Type B pancreatic cell (in vitro differentiated cells): ENCODE data around the gene VSTM2B. TPM values are rescaled to one million over a fixed set of nuclear protein-coding genes. Genes with fewer than 3 reads are reported as not detected.

Source experiments
- DNase-seq: peaks from one replicate; pipeline ENCODE4 v3.0.0; 2021; ENCODE audit warnings: mixed read lengths; ENCODE audit not compliant: unreplicated experiment; ENCODE audit errors: extremely low spot score
- H3K27ac Mint-ChIP-seq: 2 replicates; pipeline ENCODE4 v1.8.0; 2021; ENCODE audit warnings: mild to moderate bottlenecking, mixed read lengths
- H3K27me3 Mint-ChIP-seq: 2 replicates; pipeline ENCODE4 v1.8.0; 2021; ENCODE audit warnings: mixed read lengths
- H3K36me3 Mint-ChIP-seq: 2 replicates; pipeline ENCODE4 v1.8.0; 2021; ENCODE audit warnings: mixed read lengths
- H3K4me1 Mint-ChIP-seq: one replicate; pipeline ENCODE4 v1.8.0; 2021; ENCODE audit warnings: mixed read lengths; ENCODE audit not compliant: unreplicated experiment
- H3K4me3 Mint-ChIP-seq: 2 replicates; pipeline ENCODE4 v1.8.0; 2021; ENCODE audit warnings: mild to moderate bottlenecking, mixed read lengths
- H3K9me3 Mint-ChIP-seq: 2 replicates; pipeline ENCODE4 v1.8.0; 2021; ENCODE audit warnings: mixed read lengths
- total RNA-seq: library from RNA; stranded (reverse); gene quantifications from 2 replicates; pipeline ENCODE4 v1.2.1, GENCODE V29; 2021; ENCODE audit warnings: low replicate concordance
- TF ChIP-seq, protein P1 (sequence below): fragments of 200-600 bp; sonication (generic); conservative IDR thresholded peaks from 2 replicates; pipeline ENCODE4 v1.5.0; 2021; ENCODE audit warnings: antibody characterized with exemption, mild to moderate bottlenecking

The VSTM2B gene
- total RNA-seq, 1 donor from 2014 or later: 0.68 TPM

DNA sequence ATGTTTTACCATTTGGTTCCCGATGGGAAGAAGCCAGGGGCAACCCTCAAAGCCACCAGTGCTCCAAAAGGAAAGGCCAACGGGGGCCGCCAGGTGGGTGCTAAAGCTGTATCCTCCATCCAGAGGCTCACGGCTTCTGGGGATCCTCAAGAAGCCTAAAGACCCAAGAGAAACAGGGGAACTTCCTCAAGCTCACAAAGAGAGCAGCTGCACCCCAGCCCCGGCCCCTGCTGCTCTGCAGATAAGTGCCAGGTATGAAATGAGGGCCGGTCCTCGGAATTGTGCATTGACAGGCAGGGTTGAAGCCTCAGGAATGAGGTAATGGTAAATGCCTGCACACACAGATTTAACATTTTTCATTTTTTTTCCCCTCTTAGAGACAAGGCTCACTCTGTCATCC, 72.2 kb downstream of the VSTM2B start:
- Mint-ChIP-seq H3K4me1 (peaks cover 5% of the 10 kb centered on the region), H3K36me3 (no peaks in the 10 kb centered on the region), H3K4me3 (no peak overlapping the region), H3K27me3 (peaks cover 41% of the 10 kb centered on the region), H3K27ac (no peak overlapping the region), H3K9me3 (no peaks in the 10 kb centered on the region)
- DNase-seq: no peak
- TF ChIP-seq, protein P1, sequence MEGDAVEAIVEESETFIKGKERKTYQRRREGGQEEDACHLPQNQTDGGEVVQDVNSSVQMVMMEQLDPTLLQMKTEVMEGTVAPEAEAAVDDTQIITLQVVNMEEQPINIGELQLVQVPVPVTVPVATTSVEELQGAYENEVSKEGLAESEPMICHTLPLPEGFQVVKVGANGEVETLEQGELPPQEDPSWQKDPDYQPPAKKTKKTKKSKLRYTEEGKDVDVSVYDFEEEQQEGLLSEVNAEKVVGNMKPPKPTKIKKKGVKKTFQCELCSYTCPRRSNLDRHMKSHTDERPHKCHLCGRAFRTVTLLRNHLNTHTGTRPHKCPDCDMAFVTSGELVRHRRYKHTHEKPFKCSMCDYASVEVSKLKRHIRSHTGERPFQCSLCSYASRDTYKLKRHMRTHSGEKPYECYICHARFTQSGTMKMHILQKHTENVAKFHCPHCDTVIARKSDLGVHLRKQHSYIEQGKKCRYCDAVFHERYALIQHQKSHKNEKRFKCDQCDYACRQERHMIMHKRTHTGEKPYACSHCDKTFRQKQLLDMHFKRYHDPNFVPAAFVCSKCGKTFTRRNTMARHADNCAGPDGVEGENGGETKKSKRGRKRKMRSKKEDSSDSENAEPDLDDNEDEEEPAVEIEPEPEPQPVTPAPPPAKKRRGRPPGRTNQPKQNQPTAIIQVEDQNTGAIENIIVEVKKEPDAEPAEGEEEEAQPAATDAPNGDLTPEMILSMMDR: no peak

DNA sequence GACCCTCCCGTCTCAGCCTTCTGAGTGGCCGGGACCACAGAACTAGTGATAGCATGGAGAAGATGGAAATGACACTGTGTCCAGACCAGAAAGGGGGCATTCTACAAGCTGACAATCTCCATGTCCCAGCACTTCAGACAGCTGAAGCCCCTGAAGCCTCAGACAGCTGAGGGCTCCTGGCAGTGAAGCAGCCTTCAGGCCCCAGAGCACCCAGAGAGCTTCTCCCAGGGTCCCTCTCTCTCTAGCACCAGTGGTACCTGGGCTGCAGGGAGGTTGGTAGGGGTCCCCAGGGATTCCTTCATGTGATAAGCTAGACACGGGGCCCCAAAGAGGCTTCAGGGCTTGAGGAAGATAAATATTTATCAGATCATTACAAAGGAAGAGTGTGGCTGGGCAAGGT, 72.7 kb downstream of the VSTM2B start:
- no peaks in the 10 kb centered on the region for H3K36me3 Mint-ChIP-seq
- peaks cover 5% of the 10 kb centered on the region for H3K4me1 Mint-ChIP-seq
- TF ChIP-seq, protein P1: no peak
- no peak overlapping the region for H3K27ac Mint-ChIP-seq
- H3K27me3 Mint-ChIP-seq: peaks cover 38% of the 10 kb centered on the region
- H3K4me3 Mint-ChIP-seq: no peak overlapping the region
- DNase-seq: no peak
- no peaks in the 10 kb centered on the region for H3K9me3 Mint-ChIP-seq

GRCh38 chr19:29603308-29603707, 77.5 kb downstream of the VSTM2B start:
- Mint-ChIP-seq H3K27ac (no peak overlapping the region), H3K4me3 (peak overlapping the region; percentile 48), H3K4me1 (peaks cover 11% of the 10 kb centered on the region), H3K27me3 (peaks cover 9% of the 10 kb centered on the region), H3K36me3 (no peaks in the 10 kb centered on the region), H3K9me3 (no peaks in the 10 kb centered on the region)
- TF ChIP-seq, protein P1: no peak
- DNase-seq: no peak

- Mint-ChIP-seq H3K36me3 (peaks cover 3% of the 10 kb centered on the region), H3K27me3 (peaks cover 3% of the 10 kb centered on the region), H3K9me3 (no peaks in the 10 kb centered on the region), H3K4me1 (peaks cover 15% of the 10 kb centered on the region), H3K27ac (peak within 1 kb of the TSS; percentile 100), H3K4me3 (peak within 1 kb of the TSS; percentile 100)
- TF ChIP-seq, protein P1: no peak
- DNase-seq: peak; percentile 97
Observed at GRCh38 chr19:29605653-29606419, 80.0 kb downstream of the VSTM2B start, which contains the start of gene POP4. POP4 (plus strand) TSS chr19:29606283; CDS start chr19:29606319, 36 bp downstream.

GRCh38 chr19:29606420-29606747, 80.6 kb downstream of the VSTM2B start:
- H3K27me3 Mint-ChIP-seq: peaks cover 3% of the 10 kb centered on the region
- H3K4me3 Mint-ChIP-seq: peak overlapping the region; percentile 100
- H3K4me1 Mint-ChIP-seq: peaks cover 16% of the 10 kb centered on the region
- peaks cover 4% of the 10 kb centered on the region for H3K36me3 Mint-ChIP-seq
- H3K27ac Mint-ChIP-seq: peak overlapping the region; percentile 100
- no peak for DNase-seq
- no peaks in the 10 kb centered on the region for H3K9me3 Mint-ChIP-seq
- TF ChIP-seq, protein P1: no peak
